Measurements from ENCODE around the gene TTC9. TPM values are rescaled to one million over a fixed set of nuclear protein-coding genes. Genes with fewer than 3 reads are reported as not detected.

The TTC9 gene
- total RNA-seq, 2 donors from 2014 or later, result 3.2 to 6.7 TPM

- Histone ChIP-seq H3K27me3 (replicated peaks; ENCODE audit: insufficient read depth) (no peaks in the 10 kb centered on the region), H3K4me1 (replicated peaks) (no peaks in the 10 kb centered on the region), H3K36me3 (no peaks in the 10 kb centered on the region), H3K4me3 (no peak overlapping the region), H3K9me3 (no peaks in the 10 kb centered on the region), H3K27ac (no peak overlapping the region)
- intact Hi-C loops (cut with DNase I), result loop anchor here (10.0 kb wide), 1 partner anchor 92 kb away; no protein-coding TSS in a partner anchor
- 48% methylated on average over 5 of the region's 5 CpGs for WGBS
- TF ChIP-seq POLR2A (IDR thresholded peaks at IDR 0.05) (no peak), CTCF (IDR thresholded peaks at IDR 0.05) (no peak), POLR2AphosphoS5 (IDR thresholded peaks at IDR 0.05) (no peak)
- DNase-seq (ENCODE audit: low spot score), result no peak
These were observed 74.8 kb downstream of the TTC9 start for GRCh38 chr14:70716483-70716882.

GRCh38 chr14:70716958-70717357 is 75.2 kb downstream of the TTC9 start:
- Histone ChIP-seq H3K4me1 (replicated peaks) (no peaks in the 10 kb centered on the region), H3K9me3 (no peaks in the 10 kb centered on the region), H3K27me3 (replicated peaks; ENCODE audit: insufficient read depth) (no peaks in the 10 kb centered on the region), H3K4me3 (no peak overlapping the region), H3K27ac (no peak overlapping the region), H3K36me3 (no peaks in the 10 kb centered on the region)
- no peak for DNase-seq (ENCODE audit: low spot score)
- WGBS, result 68% methylated on average over 1 of the region's 1 CpG
- intact Hi-C loops (cut with DNase I), result loop anchor here (10.0 kb wide), 1 partner anchor 92 kb away; no protein-coding TSS in a partner anchor
- TF ChIP-seq POLR2AphosphoS5 (IDR thresholded peaks at IDR 0.05), result no peak
- TF ChIP-seq POLR2A (IDR thresholded peaks at IDR 0.05), result no peak
- no peak for TF ChIP-seq CTCF (IDR thresholded peaks at IDR 0.05)

GRCh38 chr14:70718383-70719118 is 76.8 kb downstream of the TTC9 start:
- TF ChIP-seq POLR2AphosphoS5 (IDR thresholded peaks at IDR 0.05) (no peak), CTCF (IDR thresholded peaks at IDR 0.05) (no peak), POLR2A (IDR thresholded peaks at IDR 0.05) (no peak)
- no peaks in the 10 kb centered on the region for H3K9me3 ChIP-seq
- H3K27me3 ChIP-seq (replicated peaks; ENCODE audit: insufficient read depth), result no peaks in the 10 kb centered on the region
- H3K27ac ChIP-seq, result no peak overlapping the region
- no peaks in the 10 kb centered on the region for H3K36me3 ChIP-seq
- WGBS, result 74% methylated on average over 8 of the region's 8 CpGs
- no peak for DNase-seq (ENCODE audit: low spot score)
- H3K4me3 ChIP-seq, result no peak overlapping the region
- intact Hi-C loops (cut with DNase I), result loop anchor here (10.0 kb wide), 1 partner anchor 94 kb away; no protein-coding TSS in a partner anchor
- H3K4me1 ChIP-seq (replicated peaks), result no peaks in the 10 kb centered on the region

GRCh38 chr14:70721542-70721941 is 79.8 kb downstream of the TTC9 start:
- H3K36me3 ChIP-seq, result no peaks in the 10 kb centered on the region
- H3K4me3 ChIP-seq, result no peak overlapping the region
- intact Hi-C loops (cut with DNase I), result no loop called here
- no peak for DNase-seq (ENCODE audit: low spot score)
- TF ChIP-seq POLR2A (IDR thresholded peaks at IDR 0.05), result no peak
- TF ChIP-seq CTCF (IDR thresholded peaks at IDR 0.05), result no peak
- no peak for TF ChIP-seq POLR2AphosphoS5 (IDR thresholded peaks at IDR 0.05)
- 76% methylated on average over 2 of the region's 2 CpGs for WGBS
- no peak overlapping the region for H3K27ac ChIP-seq
- no peaks in the 10 kb centered on the region for H3K9me3 ChIP-seq
- H3K27me3 ChIP-seq (replicated peaks; ENCODE audit: insufficient read depth), result no peaks in the 10 kb centered on the region
- H3K4me1 ChIP-seq (replicated peaks), result no peaks in the 10 kb centered on the region

- TF ChIP-seq CTCF (IDR thresholded peaks at IDR 0.05), result no peak
- no peak for TF ChIP-seq POLR2AphosphoS5 (IDR thresholded peaks at IDR 0.05)
- TF ChIP-seq POLR2A (IDR thresholded peaks at IDR 0.05), result no peak
- DNase-seq (ENCODE audit: low spot score), result no peak
- H3K4me3 ChIP-seq, result no peak overlapping the region
- no peaks in the 10 kb centered on the region for H3K36me3 ChIP-seq
- H3K27me3 ChIP-seq (replicated peaks; ENCODE audit: insufficient read depth), result no peaks in the 10 kb centered on the region
- no peak overlapping the region for H3K27ac ChIP-seq
- intact Hi-C loops (cut with DNase I), result no loop called here
- no peaks in the 10 kb centered on the region for H3K4me1 ChIP-seq (replicated peaks)
- H3K9me3 ChIP-seq, result no peaks in the 10 kb centered on the region
- WGBS, result 55% methylated on average over 3 of the region's 3 CpGs
These were observed 80.7 kb downstream of the TTC9 start for GRCh38 chr14:70722418-70722817.

All from prostate gland (tissue), 2 donors.